OCI-M2 (cell line): ENCODE results near the gene POMGNT1.

Experiments
- DNase-seq: peaks from one replicate; lab custom pipeline; 2025; ENCODE audit not compliant: unreplicated experiment; lab: John Stamatoyannopoulos, UW

The POMGNT1 gene

DNA sequence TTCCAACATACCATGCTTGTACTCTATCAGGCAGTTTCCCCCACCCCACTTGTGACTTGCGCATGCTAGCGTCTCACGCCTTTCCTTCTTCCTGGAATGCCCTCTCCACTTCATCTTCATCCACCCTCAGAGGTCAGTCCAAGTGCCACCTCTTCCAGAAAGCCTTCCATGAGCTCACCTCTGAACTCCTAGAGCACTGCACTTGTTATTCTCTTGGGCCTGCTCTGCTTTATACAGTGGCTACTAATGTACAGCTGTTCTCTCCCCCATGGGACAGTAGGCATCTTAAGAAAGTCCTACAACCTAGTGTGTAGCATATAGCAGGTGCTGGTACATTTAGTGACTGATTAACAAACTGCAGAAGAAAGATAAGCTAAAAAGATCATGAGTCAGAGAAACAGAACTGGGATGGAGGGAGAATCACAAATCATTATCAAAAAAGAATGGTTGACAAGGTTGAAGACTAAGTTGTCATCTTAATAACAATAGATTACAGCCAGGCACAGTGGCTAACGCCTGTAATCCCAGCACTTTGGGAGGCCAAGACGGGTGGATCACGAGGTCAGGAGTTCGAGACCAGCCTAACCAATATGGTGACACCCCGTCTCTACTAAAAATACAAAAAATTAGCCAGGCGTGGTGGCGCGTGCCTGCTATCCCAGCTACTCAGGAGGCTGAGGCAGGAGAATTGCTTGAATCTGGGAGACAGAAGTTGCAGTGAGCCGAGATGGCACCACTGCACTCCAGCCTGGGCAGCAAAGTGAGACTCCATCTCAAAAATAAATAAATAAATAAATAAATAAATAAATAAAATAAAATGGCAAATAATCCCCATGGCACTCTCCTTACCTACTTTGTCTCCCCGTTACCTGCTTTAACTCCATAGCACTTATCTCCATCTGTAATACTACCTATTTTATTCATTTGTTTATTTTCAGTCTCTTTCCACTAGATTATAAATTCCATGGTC is 39.6 kb downstream of the POMGNT1 start:
- DNase-seq, result no peak

DNA sequence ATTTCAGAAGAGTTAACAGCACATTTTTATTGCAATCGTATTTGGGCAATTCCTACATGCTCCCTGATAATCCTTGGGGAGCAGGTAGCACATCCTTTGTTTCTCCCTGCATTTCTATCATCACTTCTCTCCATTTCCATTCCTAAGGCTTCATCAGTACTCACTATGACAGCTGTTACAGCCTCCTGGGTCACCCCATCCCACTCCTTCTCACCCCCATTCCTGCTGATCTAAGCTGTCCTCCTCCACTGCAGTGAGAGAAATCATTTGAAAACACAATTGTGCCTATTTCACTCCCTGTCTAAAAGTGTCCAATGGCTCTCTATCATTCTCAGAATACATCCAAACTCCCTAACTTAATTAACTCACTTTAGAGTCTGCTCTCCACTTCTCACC is 40.3 kb downstream of the POMGNT1 start:
- no peak for DNase-seq

DNA sequence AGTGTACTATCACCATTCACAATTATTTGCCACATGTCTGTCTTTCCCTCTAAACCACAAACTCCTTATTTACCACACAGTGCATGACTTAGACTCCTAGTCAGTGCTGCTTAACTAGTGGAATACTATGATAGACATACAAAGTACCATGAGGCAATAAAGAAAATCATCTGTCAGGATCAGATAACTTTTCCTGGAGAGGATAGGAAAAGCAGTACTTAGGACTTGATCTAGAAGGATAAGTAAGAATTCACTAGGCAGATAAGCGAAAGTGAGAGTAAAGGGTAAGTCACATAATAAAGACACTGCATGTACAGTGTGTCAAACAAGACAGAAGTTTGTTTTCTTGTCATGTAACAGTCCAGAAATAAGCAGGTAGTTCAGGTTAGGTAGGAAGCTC is 44.5 kb downstream of the POMGNT1 start:
- DNase-seq, result no peak

DNA sequence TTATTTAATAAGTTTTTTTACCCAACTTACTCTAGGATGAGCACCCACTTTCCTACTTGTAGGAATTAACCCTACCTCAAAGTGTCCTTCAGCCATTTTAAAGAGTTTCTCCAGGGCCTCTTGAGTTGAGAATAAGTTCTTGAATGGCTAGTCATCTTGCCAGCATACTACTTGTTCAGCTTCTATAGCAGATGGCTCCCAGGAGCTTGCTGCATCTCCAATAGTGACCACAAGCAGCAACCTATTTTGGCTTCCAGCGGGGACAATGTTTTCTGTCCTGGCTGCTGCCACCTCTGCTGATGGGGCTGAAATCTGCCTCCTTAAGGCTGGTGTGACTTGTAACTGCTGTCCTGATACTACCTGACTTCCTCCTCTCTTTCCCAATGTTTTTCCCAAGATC is 45.0 kb downstream of the POMGNT1 start:
- DNase-seq, result no peak

DNA sequence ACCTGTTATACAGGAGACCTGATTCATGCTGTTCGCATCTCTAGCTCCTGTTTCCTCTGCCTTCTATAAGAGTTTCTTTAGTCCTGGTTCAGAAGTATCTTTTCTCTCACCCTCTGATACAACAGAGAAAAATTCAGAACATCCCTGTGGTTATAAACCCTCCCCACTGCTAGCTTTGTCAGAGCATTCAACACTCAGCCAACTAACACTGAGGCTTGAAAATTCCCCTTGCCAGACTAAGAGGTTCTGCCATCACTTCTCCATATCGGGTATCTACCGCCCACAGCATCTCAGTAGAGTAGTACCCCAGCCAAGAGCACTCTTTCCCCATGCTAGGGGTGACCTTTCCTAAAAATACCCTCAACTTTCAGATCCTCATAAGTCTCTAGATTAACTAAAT is 46.2 kb downstream of the POMGNT1 start:
- DNase-seq, result no peak

DNA sequence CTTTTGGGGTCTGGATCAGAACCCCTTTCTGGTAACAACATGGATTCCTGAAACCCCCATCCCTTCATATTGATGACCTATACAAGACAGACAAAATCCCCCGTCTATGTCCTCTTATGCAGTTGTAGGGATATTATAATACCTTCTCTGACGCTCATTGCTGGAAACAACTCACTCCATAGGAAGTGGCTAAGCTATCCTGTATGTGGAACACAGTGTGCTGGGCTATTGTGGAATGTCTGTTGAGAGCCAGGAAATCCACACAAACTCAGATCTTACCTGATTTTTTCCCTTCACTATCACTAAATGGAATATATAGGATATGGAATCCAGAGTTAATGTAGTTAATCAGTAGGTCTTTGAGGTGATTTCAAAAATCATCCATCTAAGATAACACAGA is 48.1 kb downstream of the POMGNT1 start:
- no peak for DNase-seq

DNA sequence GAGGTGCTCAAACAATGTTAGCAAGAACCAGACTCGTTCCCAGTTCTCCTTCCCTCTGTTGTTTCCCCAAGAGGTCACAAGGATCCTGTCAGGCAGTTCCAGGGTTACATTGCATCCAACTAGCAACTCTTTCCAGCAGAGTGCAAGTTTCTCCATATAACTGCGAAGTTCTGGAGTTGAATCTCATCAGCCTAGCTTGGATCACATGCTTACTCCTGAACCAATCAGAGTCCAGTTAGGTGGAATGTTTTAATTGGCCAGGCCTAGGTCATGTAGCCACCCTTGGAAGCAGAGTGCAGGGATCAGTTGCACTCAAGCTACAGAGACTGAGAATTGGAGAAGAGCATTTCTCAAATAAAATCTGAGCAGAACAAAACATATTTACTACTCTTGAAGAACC is 49.9 kb downstream of the POMGNT1 start:
- DNase-seq, result no peak
